22Rv1 (cell line): ENCODE measurements around the gene PARN.

Source experiments
- H3K27ac ChIP-seq: fragments of 450-650 bp; 2 replicates; pipeline ENCODE4 v1.5.1; 2017
- ZFX ChIP-seq: fragments of 450-650 bp; IDR thresholded peaks from 2 replicates; pipeline ENCODE4 v1.6.1; 2017; ENCODE audit warnings: antibody characterized with exemption, borderline replicate concordance
- TF ChIP-seq, protein P1 (sequence below): fragments of 450-650 bp; IDR thresholded peaks from 2 replicates; pipeline ENCODE4 v1.5.1; 2017; ENCODE audit warnings: mild to moderate bottlenecking

The PARN gene

GRCh38 chr16:14524979-14525378 lies 105.1 kb downstream of the PARN start:
- TF ChIP-seq, protein P1, sequence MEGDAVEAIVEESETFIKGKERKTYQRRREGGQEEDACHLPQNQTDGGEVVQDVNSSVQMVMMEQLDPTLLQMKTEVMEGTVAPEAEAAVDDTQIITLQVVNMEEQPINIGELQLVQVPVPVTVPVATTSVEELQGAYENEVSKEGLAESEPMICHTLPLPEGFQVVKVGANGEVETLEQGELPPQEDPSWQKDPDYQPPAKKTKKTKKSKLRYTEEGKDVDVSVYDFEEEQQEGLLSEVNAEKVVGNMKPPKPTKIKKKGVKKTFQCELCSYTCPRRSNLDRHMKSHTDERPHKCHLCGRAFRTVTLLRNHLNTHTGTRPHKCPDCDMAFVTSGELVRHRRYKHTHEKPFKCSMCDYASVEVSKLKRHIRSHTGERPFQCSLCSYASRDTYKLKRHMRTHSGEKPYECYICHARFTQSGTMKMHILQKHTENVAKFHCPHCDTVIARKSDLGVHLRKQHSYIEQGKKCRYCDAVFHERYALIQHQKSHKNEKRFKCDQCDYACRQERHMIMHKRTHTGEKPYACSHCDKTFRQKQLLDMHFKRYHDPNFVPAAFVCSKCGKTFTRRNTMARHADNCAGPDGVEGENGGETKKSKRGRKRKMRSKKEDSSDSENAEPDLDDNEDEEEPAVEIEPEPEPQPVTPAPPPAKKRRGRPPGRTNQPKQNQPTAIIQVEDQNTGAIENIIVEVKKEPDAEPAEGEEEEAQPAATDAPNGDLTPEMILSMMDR, result no peak
- no peak for TF ChIP-seq ZFX
- H3K27ac ChIP-seq, result no peak overlapping the region

DNA sequence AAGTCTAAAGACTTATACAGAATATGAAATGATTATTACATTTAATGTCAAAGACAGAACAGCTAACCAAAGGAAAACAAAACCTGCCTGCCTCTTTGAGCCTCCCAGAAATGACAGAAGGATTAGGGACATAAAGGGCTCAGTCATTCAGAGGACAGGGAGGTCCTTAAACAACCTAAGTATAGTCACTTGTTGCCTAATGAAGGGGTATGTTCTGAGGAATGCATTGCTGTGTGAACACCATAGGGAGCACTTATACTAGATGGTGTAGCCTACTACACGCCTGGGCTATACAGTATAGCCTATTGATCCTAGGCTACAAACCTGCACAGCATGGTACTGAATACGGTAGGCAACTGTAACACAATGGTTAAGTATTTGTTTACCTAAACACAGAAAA lies 106.4 kb downstream of the PARN start:
- TF ChIP-seq ZFX, result no peak
- TF ChIP-seq, protein P1, result no peak
- no peak overlapping the region for H3K27ac ChIP-seq

DNA sequence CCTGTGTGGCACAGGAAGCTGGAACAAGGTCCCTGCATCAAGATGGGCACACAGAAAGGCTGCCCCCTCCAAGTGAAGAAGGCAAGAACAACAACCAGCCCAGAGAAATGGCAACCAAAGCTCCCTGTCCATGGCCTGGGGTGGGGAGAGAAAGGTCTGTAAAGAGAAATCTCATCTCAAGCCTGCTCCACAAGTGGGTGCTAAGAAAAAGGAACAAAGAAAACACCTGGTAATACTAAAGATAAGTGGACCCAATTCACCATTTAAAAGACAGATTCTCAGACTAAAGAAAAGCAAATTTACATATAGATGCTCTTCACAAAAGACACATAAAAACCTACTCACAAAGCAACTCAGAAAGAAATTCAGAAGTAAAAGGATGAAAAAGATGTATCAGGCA lies 107.4 kb downstream of the PARN start:
- H3K27ac ChIP-seq, result no peak overlapping the region
- TF ChIP-seq, protein P1, result no peak
- no peak for TF ChIP-seq ZFX

DNA sequence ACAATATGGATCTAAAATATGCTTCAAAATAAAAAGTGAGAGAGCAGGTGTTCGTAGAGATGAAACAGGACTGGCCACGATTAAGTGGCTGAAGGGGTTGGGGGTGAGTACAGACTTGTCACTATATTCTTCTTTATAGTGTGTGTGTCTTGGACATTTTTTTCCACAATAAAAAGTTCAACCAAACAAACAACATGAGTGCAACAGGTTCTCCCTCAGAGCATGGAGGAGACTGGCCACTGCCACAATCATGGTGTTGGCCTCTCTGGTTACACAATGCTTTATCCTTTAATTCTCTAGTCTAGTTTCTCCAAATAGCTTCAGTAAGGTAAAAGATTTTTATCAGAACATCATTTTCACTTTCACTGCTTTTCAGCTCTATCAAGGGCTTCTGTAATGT lies 109.3 kb downstream of the PARN start:
- TF ChIP-seq, protein P1, result no peak
- TF ChIP-seq ZFX, result no peak
- no peak overlapping the region for H3K27ac ChIP-seq

DNA sequence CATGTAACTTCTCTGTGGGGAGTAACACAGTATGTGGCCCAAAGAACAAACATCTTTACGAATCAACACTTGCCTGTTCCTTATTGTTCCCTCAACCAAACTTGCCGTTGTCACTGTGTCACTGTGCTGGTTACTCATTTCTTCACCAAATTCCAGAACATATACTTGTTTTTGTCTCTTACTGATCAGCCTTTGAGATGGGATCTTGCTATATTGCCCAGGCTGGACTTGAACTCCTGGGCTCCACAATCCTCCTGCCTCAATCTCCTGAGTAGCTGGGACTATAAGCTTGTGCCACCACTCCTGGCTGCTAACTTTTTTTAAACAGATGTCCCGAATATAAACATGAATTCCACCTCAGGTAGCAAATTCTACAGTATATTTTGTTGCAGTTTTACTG lies 115.1 kb downstream of the PARN start:
- no peak overlapping the region for H3K27ac ChIP-seq
- TF ChIP-seq ZFX, result no peak
- TF ChIP-seq, protein P1, result no peak

DNA sequence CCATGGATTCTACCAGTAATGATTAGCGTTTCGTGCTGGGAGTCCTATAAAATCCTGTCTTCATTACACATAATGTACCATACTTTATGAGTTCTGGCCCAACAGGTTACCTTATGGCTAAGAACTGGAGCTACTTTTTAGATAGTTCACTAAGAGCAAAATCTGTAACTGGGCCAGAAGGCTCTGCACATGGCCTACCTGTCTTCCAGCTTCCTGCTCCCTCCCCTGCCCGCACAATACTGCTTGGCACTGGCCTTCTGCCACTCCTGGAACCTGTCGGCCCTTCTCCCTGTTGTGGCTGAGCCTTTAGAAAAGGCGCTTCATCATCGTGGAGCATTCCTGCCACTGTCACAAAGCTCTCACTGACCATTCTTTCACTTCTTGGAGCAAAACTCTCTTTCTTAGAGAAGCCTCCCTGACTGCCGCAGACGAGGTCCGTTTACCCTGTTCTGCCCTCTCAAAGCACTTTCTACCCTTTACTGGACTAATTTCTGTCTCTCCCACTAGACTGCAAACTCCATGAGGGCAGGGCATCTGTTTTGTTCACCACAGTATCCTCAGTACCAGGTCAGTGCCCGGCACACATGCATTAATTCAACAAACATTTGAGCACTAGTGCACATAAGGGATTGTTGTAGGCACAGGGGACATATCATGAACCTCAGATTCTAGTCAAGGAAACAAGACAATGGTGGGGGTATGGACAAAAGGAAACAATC lies 116.5 kb downstream of the PARN start:
- H3K27ac ChIP-seq, result no peak overlapping the region
- TF ChIP-seq, protein P1, result no peak

DNA sequence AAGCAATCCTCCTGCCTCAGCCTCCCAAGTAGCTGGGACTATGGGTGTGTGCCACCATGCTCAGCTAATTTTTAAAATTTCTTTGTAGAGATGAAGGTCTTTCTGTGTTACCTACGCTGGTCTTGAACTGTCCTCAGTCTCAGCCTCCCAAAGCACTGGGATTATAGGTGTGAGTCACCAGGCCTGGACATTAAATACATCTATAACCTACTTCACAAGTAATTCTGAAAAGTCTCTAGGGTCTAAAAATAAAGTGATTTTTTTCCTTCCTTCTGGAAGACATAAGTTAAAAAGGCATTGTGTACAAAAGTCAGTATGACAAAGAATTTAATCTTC lies 118.3 kb downstream of the PARN start:
- no peak overlapping the region for H3K27ac ChIP-seq
- TF ChIP-seq ZFX, result no peak
- TF ChIP-seq, protein P1, result no peak
